ENCODE measurements around the gene PSMD1. TPM values are rescaled to one million over a fixed set of nuclear protein-coding genes. Genes with fewer than 3 reads are reported as not detected.

PSMD1 gene
- total RNA-seq, 1 donor from 2014 or later = 119 TPM

- H3K4me3 Mint-ChIP-seq (ENCODE audit: unreplicated experiment) = no peak overlapping the region
- H3K9me3 Mint-ChIP-seq (ENCODE audit: unreplicated experiment) = no peaks in the 10 kb centered on the region
- peaks cover 25% of the 10 kb centered on the region for H3K36me3 Mint-ChIP-seq (ENCODE audit: low read depth, unreplicated experiment)
- peak overlapping the region; percentile 48 for H3K27ac Mint-ChIP-seq (ENCODE audit: unreplicated experiment)
- TF ChIP-seq CTCF (IDR thresholded peaks at IDR 0.05; ENCODE audit: unreplicated experiment) = peak; percentile 24
- H3K4me1 Mint-ChIP-seq (ENCODE audit: unreplicated experiment) = no peaks in the 10 kb centered on the region
- H3K27me3 Mint-ChIP-seq (ENCODE audit: unreplicated experiment) = no peaks in the 10 kb centered on the region
- DNase-seq (ENCODE audit: low spot score) = peak; percentile 62
Observed at GRCh38 chr2:231104115-231104713, 47.5 kb downstream of the PSMD1 start.

DNA sequence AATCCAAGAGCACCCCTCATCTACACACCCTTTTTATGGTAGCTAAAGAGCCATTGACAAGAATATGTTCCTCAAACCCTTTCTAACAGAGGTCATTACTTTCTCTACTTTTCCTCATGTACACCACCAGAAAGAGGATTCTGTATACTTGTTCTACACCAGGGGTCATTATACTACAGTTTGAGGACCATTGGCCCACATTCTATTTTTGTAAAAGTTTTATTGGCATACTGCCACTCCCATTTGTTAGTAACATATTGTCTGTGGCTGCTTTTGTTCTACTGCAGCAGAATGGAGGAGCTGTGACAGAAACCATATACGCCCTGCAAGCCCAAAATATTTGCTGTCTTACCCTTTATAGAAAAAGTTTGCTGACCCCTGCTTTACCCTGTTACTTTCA, 53.9 kb downstream of the PSMD1 start:
- no peak for DNase-seq (ENCODE audit: low spot score)
- Mint-ChIP-seq H3K27ac (ENCODE audit: unreplicated experiment) (no peak overlapping the region), H3K36me3 (ENCODE audit: low read depth, unreplicated experiment) (peaks cover 13% of the 10 kb centered on the region), H3K27me3 (ENCODE audit: unreplicated experiment) (no peaks in the 10 kb centered on the region), H3K9me3 (ENCODE audit: unreplicated experiment) (no peaks in the 10 kb centered on the region), H3K4me1 (ENCODE audit: unreplicated experiment) (peaks cover 13% of the 10 kb centered on the region), H3K4me3 (ENCODE audit: unreplicated experiment) (peak overlapping the region; percentile 13)
- no peak for TF ChIP-seq CTCF (IDR thresholded peaks at IDR 0.05; ENCODE audit: unreplicated experiment)

- DNase-seq (ENCODE audit: low spot score) = no peak
- Mint-ChIP-seq H3K27ac (ENCODE audit: unreplicated experiment) (no peak overlapping the region), H3K36me3 (ENCODE audit: low read depth, unreplicated experiment) (peaks cover 13% of the 10 kb centered on the region)
Observed at GRCh38 chr2:231111987-231112386, 55.3 kb downstream of the PSMD1 start.

DNA sequence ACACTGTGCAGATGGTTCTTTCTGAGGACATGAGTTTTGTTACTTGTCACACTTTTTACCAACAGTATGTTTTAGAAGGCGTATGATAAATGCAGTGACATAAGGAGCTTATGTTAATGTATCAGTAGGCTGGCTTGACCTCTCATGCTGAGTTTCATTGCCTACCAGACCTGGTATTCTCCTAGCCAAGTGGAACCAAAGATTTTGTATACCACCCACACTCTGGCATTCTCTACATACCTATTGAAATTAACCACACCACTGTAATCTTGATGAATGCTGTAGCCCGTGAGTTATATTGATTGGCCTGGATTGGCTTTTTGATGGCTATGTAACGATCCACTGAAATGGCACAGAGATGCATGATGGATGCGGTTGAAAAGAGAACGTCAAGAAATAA, 56.8 kb downstream of the PSMD1 start:
- peaks cover 19% of the 10 kb centered on the region for H3K4me1 Mint-ChIP-seq (ENCODE audit: unreplicated experiment)
- no peak overlapping the region for H3K27ac Mint-ChIP-seq (ENCODE audit: unreplicated experiment)
- DNase-seq (ENCODE audit: low spot score) = no peak
- no peaks in the 10 kb centered on the region for H3K27me3 Mint-ChIP-seq (ENCODE audit: unreplicated experiment)
- no peaks in the 10 kb centered on the region for H3K9me3 Mint-ChIP-seq (ENCODE audit: unreplicated experiment)
- no peak overlapping the region for H3K4me3 Mint-ChIP-seq (ENCODE audit: unreplicated experiment)
- no peak for TF ChIP-seq CTCF (IDR thresholded peaks at IDR 0.05; ENCODE audit: unreplicated experiment)
- peaks cover 13% of the 10 kb centered on the region for H3K36me3 Mint-ChIP-seq (ENCODE audit: low read depth, unreplicated experiment)

More at GRCh38 chr2:231111987-231112386, 55.3 kb downstream of the PSMD1 start:
- no peaks in the 10 kb centered on the region for H3K9me3 Mint-ChIP-seq (ENCODE audit: unreplicated experiment)
- H3K4me1 Mint-ChIP-seq (ENCODE audit: unreplicated experiment) = peaks cover 13% of the 10 kb centered on the region
- no peaks in the 10 kb centered on the region for H3K27me3 Mint-ChIP-seq (ENCODE audit: unreplicated experiment)
- no peak overlapping the region for H3K4me3 Mint-ChIP-seq (ENCODE audit: unreplicated experiment)
- no peak for TF ChIP-seq CTCF (IDR thresholded peaks at IDR 0.05; ENCODE audit: unreplicated experiment)

DNA sequence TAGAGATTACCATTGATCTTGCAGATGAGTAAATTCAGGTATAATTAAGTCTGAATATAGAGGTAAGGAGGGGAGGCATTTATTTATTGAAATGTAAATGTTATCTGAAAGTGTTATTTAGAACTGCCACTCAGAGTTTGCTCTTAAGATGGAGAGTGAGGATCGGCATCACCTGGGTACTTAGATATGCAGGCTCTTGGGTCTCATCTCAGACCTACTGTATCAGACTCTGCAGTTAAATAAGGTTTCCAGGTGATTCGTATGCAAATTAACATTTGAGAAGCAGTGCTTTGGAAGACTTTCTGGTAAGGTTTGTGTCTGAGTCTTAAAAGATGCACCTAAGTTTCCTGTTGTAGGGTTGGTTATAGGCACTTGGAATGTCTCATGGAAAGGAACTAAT, 59.0 kb downstream of the PSMD1 start:
- no peak overlapping the region for H3K4me3 Mint-ChIP-seq (ENCODE audit: unreplicated experiment)
- TF ChIP-seq CTCF (IDR thresholded peaks at IDR 0.05; ENCODE audit: unreplicated experiment) = no peak
- no peaks in the 10 kb centered on the region for H3K9me3 Mint-ChIP-seq (ENCODE audit: unreplicated experiment)
- no peaks in the 10 kb centered on the region for H3K27me3 Mint-ChIP-seq (ENCODE audit: unreplicated experiment)
- DNase-seq (ENCODE audit: low spot score) = no peak
- peaks cover 4% of the 10 kb centered on the region for H3K36me3 Mint-ChIP-seq (ENCODE audit: low read depth, unreplicated experiment)
- H3K27ac Mint-ChIP-seq (ENCODE audit: unreplicated experiment) = no peak overlapping the region
- peaks cover 18% of the 10 kb centered on the region for H3K4me1 Mint-ChIP-seq (ENCODE audit: unreplicated experiment)
